IMR-90 (cell line): ENCODE results near the gene HSD17B8. TPM values are rescaled to one million over a fixed set of nuclear protein-coding genes. Genes with fewer than 3 reads are reported as not detected.

Experiments
- ATAC-seq: fragments of 200-7000 bp; cut with Tn5 transposase; 2 replicates; pipeline ENCODE4 v1.9.1; 2020; ENCODE audit warnings: low read depth, mild to moderate bottlenecking, moderate library complexity
- BruUV-seq: library from RNA; stranded (reverse); fragments of 400-500 nt; replicated peaks from 2 replicates; lab custom pipeline; 2021; lab: Mats Ljungman, UMichigan
- CTCF ChIA-PET: fragments of 300-600 bp; formaldehyde crosslinking; extraction: SDS; loops from one replicate; lab custom pipeline; 2021; ENCODE audit warnings: antibody characterized with exemption; lab: Yijun Ruan, JAX
- POLR2A ChIA-PET: fragments of 300-600 bp; sonication (Branson Sonifier 250); formaldehyde crosslinking; loops from one replicate; lab custom pipeline; 2022; ENCODE audit warnings: antibody characterized with exemption; ENCODE audit not compliant: unreplicated experiment; lab: Charles Lee
- DNase-seq: peaks from one replicate; pipeline ENCODE4 v3.0.0; 2013
- H2AFZ ChIP-seq: replicated peaks from 2 replicates; pipeline ENCODE3; 2013; ENCODE audit warnings: low read length, mild to moderate bottlenecking; ENCODE audit not compliant: poor library complexity
- H2AK5ac ChIP-seq: 2 replicates; pipeline ENCODE4 v1.6.1; 2013; ENCODE audit warnings: low read depth, low read length, inconsistent platforms
- H2AK9ac ChIP-seq: replicated peaks from 2 replicates; pipeline ENCODE3; 2013; ENCODE audit warnings: mild to moderate bottlenecking, low read depth, low read length, moderate library complexity; ENCODE audit not compliant: poor library complexity
- H2BK120ac ChIP-seq: 2 replicates; pipeline ENCODE4 v1.6.1; 2013; ENCODE audit warnings: low read depth, low read length, inconsistent platforms
- H2BK15ac ChIP-seq: 3 replicates; pipeline ENCODE4 v1.6.1; 2013; ENCODE audit warnings: low read depth, low read length, inconsistent platforms
- H2BK20ac ChIP-seq: 2 replicates; pipeline ENCODE4 v1.6.1; 2013; ENCODE audit warnings: low read depth, mild to moderate bottlenecking, inconsistent platforms, low read length, moderate library complexity
- H2BK5ac ChIP-seq: 2 replicates; pipeline ENCODE4 v1.6.1; 2013; ENCODE audit warnings: mild to moderate bottlenecking, low read depth, low read length, inconsistent platforms; ENCODE audit not compliant: poor library complexity, severe bottlenecking
- H3K14ac ChIP-seq: replicated peaks from 2 replicates; pipeline ENCODE4 v1.6.1; 2013; ENCODE audit warnings: low read depth, low read length, inconsistent platforms
- H3K18ac ChIP-seq: 2 replicates; pipeline ENCODE4 v1.6.1; 2013; ENCODE audit warnings: low read depth, low read length, control low read depth
- H3K23ac ChIP-seq: 2 replicates; pipeline ENCODE4 v1.6.1; 2013; ENCODE audit warnings: low read depth, low read length, inconsistent platforms
- H3K27ac ChIP-seq: 2 replicates; pipeline ENCODE4 v1.5.1; 2013; ENCODE audit warnings: mild to moderate bottlenecking, control low read depth, low read length; ENCODE audit not compliant: insufficient read depth
- H3K27me3 ChIP-seq: 2 replicates; pipeline ENCODE4 v1.6.1; 2013; ENCODE audit warnings: low read length; ENCODE audit not compliant: control insufficient read depth, insufficient read depth
- H3K36me3 ChIP-seq: 2 replicates; pipeline ENCODE4 v1.6.1; 2013; ENCODE audit warnings: low read length, mixed read lengths; ENCODE audit not compliant: control insufficient read depth, insufficient read depth
- H3K4ac ChIP-seq: 2 replicates; pipeline ENCODE4 v1.6.1; 2013; ENCODE audit warnings: low read depth, low read length, inconsistent platforms
- H3K4me1 ChIP-seq: 2 replicates; pipeline ENCODE4 v1.6.1; 2013; ENCODE audit warnings: low read length, mixed read lengths; ENCODE audit not compliant: control insufficient read depth, insufficient read depth
- H3K4me2 ChIP-seq: 2 replicates; pipeline ENCODE4 v1.6.1; 2013; ENCODE audit warnings: low read depth, mild to moderate bottlenecking, control low read depth, low read length, moderate library complexity
- H3K4me3 ChIP-seq: 2 replicates; pipeline ENCODE4 v1.5.1; 2013; ENCODE audit warnings: low read depth, mild to moderate bottlenecking, control low read depth, low read length, moderate library complexity; ENCODE audit not compliant: insufficient read depth
- H3K56ac ChIP-seq: 2 replicates; pipeline ENCODE4 v1.6.1; 2013; ENCODE audit warnings: low read length, inconsistent platforms; ENCODE audit not compliant: insufficient read depth; ENCODE audit errors: extremely low read depth
- H3K79me1 ChIP-seq, 2 experiments: 2 replicates each; pipeline ENCODE4 v1.6.1; 2013; ENCODE audit warnings: low read length in 2 of 2, inconsistent platforms in 1 of 2, low read depth in 1 of 2
- H3K9ac ChIP-seq: 2 replicates; pipeline ENCODE4 v1.6.1; 2013; ENCODE audit warnings: low read depth, low read length, control low read depth
- H3K9me1 ChIP-seq: 2 replicates; pipeline ENCODE4 v1.6.1; 2013; ENCODE audit warnings: low read length, inconsistent platforms; ENCODE audit not compliant: insufficient read depth
- H3K9me3 ChIP-seq: 2 replicates; pipeline ENCODE4 v1.6.1; 2013; ENCODE audit warnings: low read length; ENCODE audit not compliant: control insufficient read depth, insufficient read depth
- H4K20me1 ChIP-seq: 2 replicates; pipeline ENCODE4 v1.6.1; 2013; ENCODE audit warnings: low read length, inconsistent platforms; ENCODE audit not compliant: insufficient read depth
- H4K5ac ChIP-seq: 2 replicates; pipeline ENCODE4 v1.6.1; 2013; ENCODE audit warnings: mild to moderate bottlenecking, low read depth, low read length, control low read depth
- H4K8ac ChIP-seq, 2 experiments: 2 replicates each; pipeline ENCODE4 v1.6.1; 2013; ENCODE audit warnings: low read depth in 2 of 2, low read length in 2 of 2, control low read depth in 1 of 2, inconsistent platforms in 1 of 2
- H4K91ac ChIP-seq: 2 replicates; pipeline ENCODE4 v1.6.1; 2013; ENCODE audit warnings: low read depth, low read length, inconsistent platforms; ENCODE audit not compliant: insufficient read depth
- BHLHE40 ChIP-seq: fragments of 150-350 bp; IDR thresholded peaks from 2 replicates; pipeline ENCODE4 v1.6.1; 2016; ENCODE audit warnings: mild to moderate bottlenecking, low read depth, low read length
- CEBPB ChIP-seq: IDR thresholded peaks from 2 replicates; pipeline ENCODE4 v1.6.1; 2012; ENCODE audit warnings: low read depth, low read length, improper control_type of control experiment
- CHD1 ChIP-seq: IDR thresholded peaks from 2 replicates; pipeline ENCODE4 v1.6.1; 2012; ENCODE audit warnings: low read depth, low read length, improper control_type of control experiment
- FOS ChIP-seq: fragments of 150-350 bp; IDR thresholded peaks from 2 replicates; pipeline ENCODE4 v1.6.1; 2016; ENCODE audit warnings: low read depth, low read length
- MXI1 ChIP-seq: IDR thresholded peaks from 2 replicates; pipeline ENCODE4 v1.6.1; 2012; ENCODE audit warnings: low read depth, mild to moderate bottlenecking, low read length, moderate library complexity, borderline replicate concordance
- NFE2L2 ChIP-seq: fragments of 150-350 bp; IDR thresholded peaks from 2 replicates; pipeline ENCODE4 v1.6.1; 2016; ENCODE audit warnings: low read depth, mild to moderate bottlenecking, low read length
- RAD21 ChIP-seq: IDR thresholded peaks from 2 replicates; pipeline ENCODE4 v1.6.1; 2012; ENCODE audit warnings: low read length, improper control_type of control experiment
- RCOR1 ChIP-seq: IDR thresholded peaks from 2 replicates; pipeline ENCODE4 v1.6.1; 2012; ENCODE audit warnings: mild to moderate bottlenecking, low read length, improper control_type of control experiment; ENCODE audit not compliant: insufficient replicate concordance
- RFX5 ChIP-seq: IDR thresholded peaks from 2 replicates; pipeline ENCODE4 v1.8.0; 2012; ENCODE audit warnings: low read depth, mild to moderate bottlenecking, low read length, moderate library complexity
- SMC3 ChIP-seq: fragments of 150-350 bp; IDR thresholded peaks from 2 replicates; pipeline ENCODE4 v1.6.1; 2016; ENCODE audit warnings: low read depth, mild to moderate bottlenecking, antibody characterized with exemption, low read length, moderate library complexity
- USF2 ChIP-seq: fragments of 150-350 bp; IDR thresholded peaks from 2 replicates; pipeline ENCODE4 v1.6.1; 2017; ENCODE audit warnings: mild to moderate bottlenecking, antibody characterized with exemption, low read length, low read depth
- WGBS, 2 experiments: methylation state at CpG; one replicate each; pipeline versions ENCODE4 v1.1.5 to v1.1.7; 2013; ENCODE audit warnings: missing lambda C conversion rate in 2 of 2; ENCODE audit not compliant: insufficient read length in 1 of 2; ENCODE audit errors: extremely low coverage in 2 of 2; 5-methylcytosine and 5-hydroxymethylcytosine counted together
- dilution Hi-C: fragments of 300-500 bp; cut with HindIII; formaldehyde crosslinking; loops from one replicate; pipeline ENCODE4 v1.14.3; 2018; ENCODE audit warnings: low sequenced_read_pairs; ENCODE audit not compliant: unreplicated experiment
- in situ Hi-C: fragments of 300-500 bp; cut with MboI; formaldehyde crosslinking; loops from 3 replicates; pipeline ENCODE4 v1.14.3; 2019; ENCODE audit warnings: low sequenced_read_pairs, inconsistent platforms, mixed read lengths
- intact Hi-C: fragments of 100-400 bp; cut with micrococcal nuclease; formaldehyde crosslinking; loops from 2 replicates; pipeline ENCODE4 v1.10.0; 2022
- polyA plus RNA-seq, 3 experiments: library from polyadenylated mRNA; depleted of rRNA; stranded (reverse); fragments of >200 nt; gene quantifications; 2 replicates each; pipeline ENCODE4 v1.2.3, GENCODE V29; 2012; ENCODE audit warnings: low replicate concordance in 1 of 3
- total RNA-seq: library from RNA; depleted of rRNA; stranded (reverse); fragments of >200 nt; gene quantifications from 2 replicates; pipeline ENCODE4 v1.2.3, GENCODE V29; 2012
- TF ChIP-seq, protein P1 (sequence below): fragments of 150-350 bp; IDR thresholded peaks from 2 replicates; pipeline ENCODE4 v1.6.1; 2016; ENCODE audit warnings: low read depth, mild to moderate bottlenecking, low read length, moderate library complexity, borderline replicate concordance

HSD17B8 gene
- total and polyA plus RNA-seq, 2 of the 4 experiments (the other 2 are of a cell fraction) = 1.6 to 4.3 TPM

GRCh38 chr6:33206027-33206863, 1.8 kb downstream of the HSD17B8 start (continued):
- TF ChIP-seq RCOR1 = no peak
- TF ChIP-seq SMC3 = no peak

- POLR2A ChIA-PET = no interaction called here
- peak overlapping the region; percentile 97 for H3K4ac ChIP-seq
- peak overlapping the region; percentile 84; the same call in 1 of the 3 replicates for H2BK15ac ChIP-seq
- peaks cover 30% of the 10 kb centered on the region for H3K4me1 ChIP-seq
- dilution Hi-C loops (no loop called here), intact Hi-C loops (no loop called here), in situ Hi-C loops (no loop called here)
- peak overlapping the region; percentile 90 to 100 for H4K8ac ChIP-seq
- H3K27me3 ChIP-seq = no peaks in the 10 kb centered on the region
- H3K4me3 ChIP-seq = peak overlapping the region; percentile 90
- WGBS, 2 experiments = 12% methylated on average over 4 of the region's 20 CpGs; no CpG with 5 or more reads in 1 of the 2 experiments
- H3K9me3 ChIP-seq = no peaks in the 10 kb centered on the region
- no TSS peak for BruUV-seq
- H3K9me1 ChIP-seq = peaks cover 31% of the 10 kb centered on the region
- H2AK5ac ChIP-seq = peak overlapping the region; percentile 91
- peak overlapping the region; percentile 78 for H2BK5ac ChIP-seq
- peak overlapping the region; percentile 59; the same call in 1 of the 2 replicates for H2BK120ac ChIP-seq
- peaks cover 38% of the 10 kb centered on the region for H3K36me3 ChIP-seq
- H2AK9ac ChIP-seq = peak overlapping the region; percentile 95
- ATAC-seq (no peak), DNase-seq (peak; percentile 72)
- H3K79me1 ChIP-seq = peaks cover 17 to 74% of the 10 kb centered on the region in 2 experiments
- H4K91ac ChIP-seq = peak overlapping the region; percentile 84
- peaks cover 18% of the 10 kb centered on the region; the same call in 1 of the 2 replicates for H4K20me1 ChIP-seq
- peak overlapping the region; percentile 91 for H3K14ac ChIP-seq
- peak overlapping the region; percentile 62 for H2BK20ac ChIP-seq
- H3K27ac ChIP-seq = peak overlapping the region; percentile 94
- CTCF ChIA-PET = no interaction called here
- peak overlapping the region; percentile 96 for H3K9ac ChIP-seq
- H3K56ac ChIP-seq = no peak overlapping the region
- H2AFZ ChIP-seq = peak overlapping the region; percentile 95
- peak overlapping the region; percentile 97 for H3K4me2 ChIP-seq
- H3K23ac ChIP-seq = peak overlapping the region; percentile 99
- H3K18ac ChIP-seq = peak overlapping the region; percentile 12
- H4K5ac ChIP-seq = peak overlapping the region; percentile 94
- TF ChIP-seq RFX5 (no peak), FOS (peak; percentile 65), RAD21 (no peak), BHLHE40 (peak; percentile 20; the same call in 1 of the 2 replicates), SMC3 (no peak; the same call in 1 of the 2 replicates), MXI1 (no peak), CHD1 (no peak), USF2 (no peak), RCOR1 (no peak), NFE2L2 (no peak), CEBPB (no peak)
- TF ChIP-seq, protein P1, sequence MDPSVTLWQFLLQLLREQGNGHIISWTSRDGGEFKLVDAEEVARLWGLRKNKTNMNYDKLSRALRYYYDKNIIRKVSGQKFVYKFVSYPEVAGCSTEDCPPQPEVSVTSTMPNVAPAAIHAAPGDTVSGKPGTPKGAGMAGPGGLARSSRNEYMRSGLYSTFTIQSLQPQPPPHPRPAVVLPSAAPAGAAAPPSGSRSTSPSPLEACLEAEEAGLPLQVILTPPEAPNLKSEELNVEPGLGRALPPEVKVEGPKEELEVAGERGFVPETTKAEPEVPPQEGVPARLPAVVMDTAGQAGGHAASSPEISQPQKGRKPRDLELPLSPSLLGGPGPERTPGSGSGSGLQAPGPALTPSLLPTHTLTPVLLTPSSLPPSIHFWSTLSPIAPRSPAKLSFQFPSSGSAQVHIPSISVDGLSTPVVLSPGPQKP = no peak
Measured at GRCh38 chr6:33206864-33207551, 2.6 kb downstream of the HSD17B8 start.
